OCI-LY1 (cell line): Measurements from ENCODE around the gene CASP9.

Source experiments
- H2AFZ ChIP-seq: fragments of 200-600 bp; sonication (generic), shearing (Covaris generic); 2 replicates; pipeline ENCODE4 v1.6.0; 2014; ENCODE audit warnings: antibody characterized with exemption, mild to moderate bottlenecking, low read length
- H3F3A ChIP-seq: fragments of 200-600 bp; sonication (generic), shearing (Covaris generic); 2 replicates; pipeline ENCODE4 v1.6.0; 2014; ENCODE audit warnings: mild to moderate bottlenecking, antibody characterized with exemption, low read length, moderate library complexity; ENCODE audit not compliant: insufficient read depth
- H3K27ac ChIP-seq: fragments of 200-600 bp; sonication (generic); 2 replicates; pipeline ENCODE4 v1.5.1; 2014; ENCODE audit warnings: low read length, mixed run types, mild to moderate bottlenecking, low read depth; ENCODE audit not compliant: poor library complexity, severe bottlenecking
- H3K27me3 ChIP-seq: fragments of 200-600 bp; sonication (generic); 2 replicates; pipeline ENCODE4 v1.6.0; 2014; ENCODE audit warnings: antibody characterized with exemption, mild to moderate bottlenecking, low read length, moderate library complexity; ENCODE audit not compliant: insufficient read depth
- H3K36me3 ChIP-seq: fragments of 200-600 bp; sonication (generic); 2 replicates; pipeline ENCODE4 v1.6.1; 2014; ENCODE audit warnings: mild to moderate bottlenecking, antibody characterized with exemption, low read length, moderate library complexity, mixed read lengths; ENCODE audit not compliant: insufficient read depth
- H3K4me1 ChIP-seq: fragments of 200-600 bp; sonication (generic); 2 replicates; pipeline ENCODE4 v1.5.1; 2014; ENCODE audit warnings: mild to moderate bottlenecking, low read length, moderate library complexity; ENCODE audit not compliant: insufficient read depth, severe bottlenecking
- H3K4me2 ChIP-seq: fragments of 200-600 bp; sonication (generic), shearing (Covaris generic); 2 replicates; pipeline ENCODE4 v1.6.1; 2014; ENCODE audit warnings: low read length
- H3K4me3 ChIP-seq: fragments of 200-600 bp; sonication (generic); 2 replicates; pipeline ENCODE4 v1.5.1; 2014; ENCODE audit warnings: low read length, low read depth, mild to moderate bottlenecking, mixed read lengths; ENCODE audit not compliant: poor library complexity, severe bottlenecking
- H3K79me2 ChIP-seq: fragments of 200-600 bp; shearing (Covaris generic); 2 replicates; pipeline ENCODE4 v1.6.1; 2016; ENCODE audit warnings: mixed run types, low read length, mixed read lengths; ENCODE audit not compliant: insufficient read depth
- H3K9ac ChIP-seq: fragments of 200-600 bp; sonication (generic), shearing (Covaris generic); 2 replicates; pipeline ENCODE4 v1.6.1; 2014; ENCODE audit warnings: mild to moderate bottlenecking, low read length, mixed read lengths
- H3K9me2 ChIP-seq: fragments of 200-600 bp; sonication (generic), shearing (Covaris generic); 2 replicates; pipeline ENCODE4 v1.6.1; 2014; ENCODE audit warnings: low read depth, mild to moderate bottlenecking, low read length, mixed read lengths
- H3K9me3 ChIP-seq: fragments of 200-600 bp; shearing (Covaris generic); 2 replicates; pipeline ENCODE4 v1.6.1; 2014; ENCODE audit warnings: low read length, mixed read lengths
- H4K20me1 ChIP-seq: fragments of 200-600 bp; sonication (generic), shearing (Covaris generic); 2 replicates; pipeline ENCODE4 v1.6.0; 2016; ENCODE audit warnings: mild to moderate bottlenecking, low read length; ENCODE audit not compliant: insufficient read depth
- EZH2 ChIP-seq: fragments of 200-600 bp; sonication (generic), shearing (Covaris generic); IDR thresholded peaks from 2 replicates; pipeline ENCODE4 v1.8.0; 2017; ENCODE audit warnings: borderline replicate concordance, mixed run types, mild to moderate bottlenecking, antibody characterized with exemption, low read length, moderate library complexity, mixed read lengths
- TF ChIP-seq, protein P1 (sequence below): fragments of 200-600 bp; sonication (generic), shearing (Covaris generic); IDR thresholded peaks from 2 replicates; pipeline ENCODE4 v1.5.1; 2017; ENCODE audit warnings: mild to moderate bottlenecking, antibody characterized with exemption, low read length, moderate library complexity, mixed read lengths

CASP9 gene

DNA sequence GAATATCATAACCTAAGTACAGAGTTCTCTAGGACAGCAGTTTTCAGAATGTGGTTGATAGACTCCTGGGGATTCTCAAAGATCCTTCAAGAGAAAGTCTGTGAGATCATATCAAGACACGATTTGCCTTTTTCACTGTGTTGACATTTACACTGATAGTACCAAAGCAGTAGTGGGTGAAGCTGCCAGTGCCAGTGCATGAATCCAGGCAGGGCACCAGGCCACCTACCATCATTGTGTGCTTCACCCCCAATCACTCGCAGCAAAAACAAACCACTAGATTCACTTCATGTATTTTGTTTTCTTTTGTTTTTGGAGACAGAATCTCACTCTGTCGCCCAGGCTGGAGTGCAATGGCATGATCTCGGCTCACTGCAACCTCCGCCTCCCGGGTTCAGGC lies 26.6 kb upstream of the CASP9 start:
- H3K9me3 ChIP-seq: no peaks in the 10 kb centered on the region
- H3K4me1 ChIP-seq: no peaks in the 10 kb centered on the region
- H3K79me2 ChIP-seq: no peaks in the 10 kb centered on the region
- no peak overlapping the region for H3K4me3 ChIP-seq
- H3K9ac ChIP-seq: no peak overlapping the region
- no peak overlapping the region for H2AFZ ChIP-seq
- H4K20me1 ChIP-seq: no peaks in the 10 kb centered on the region
- H3K36me3 ChIP-seq: peaks cover 32% of the 10 kb centered on the region
- H3K27ac ChIP-seq: no peak overlapping the region
- no peaks in the 10 kb centered on the region for H3F3A ChIP-seq
- H3K9me2 ChIP-seq: no peaks in the 10 kb centered on the region
- no peak overlapping the region for H3K4me2 ChIP-seq
- TF ChIP-seq EZH2: no peak
- TF ChIP-seq, protein P1, sequence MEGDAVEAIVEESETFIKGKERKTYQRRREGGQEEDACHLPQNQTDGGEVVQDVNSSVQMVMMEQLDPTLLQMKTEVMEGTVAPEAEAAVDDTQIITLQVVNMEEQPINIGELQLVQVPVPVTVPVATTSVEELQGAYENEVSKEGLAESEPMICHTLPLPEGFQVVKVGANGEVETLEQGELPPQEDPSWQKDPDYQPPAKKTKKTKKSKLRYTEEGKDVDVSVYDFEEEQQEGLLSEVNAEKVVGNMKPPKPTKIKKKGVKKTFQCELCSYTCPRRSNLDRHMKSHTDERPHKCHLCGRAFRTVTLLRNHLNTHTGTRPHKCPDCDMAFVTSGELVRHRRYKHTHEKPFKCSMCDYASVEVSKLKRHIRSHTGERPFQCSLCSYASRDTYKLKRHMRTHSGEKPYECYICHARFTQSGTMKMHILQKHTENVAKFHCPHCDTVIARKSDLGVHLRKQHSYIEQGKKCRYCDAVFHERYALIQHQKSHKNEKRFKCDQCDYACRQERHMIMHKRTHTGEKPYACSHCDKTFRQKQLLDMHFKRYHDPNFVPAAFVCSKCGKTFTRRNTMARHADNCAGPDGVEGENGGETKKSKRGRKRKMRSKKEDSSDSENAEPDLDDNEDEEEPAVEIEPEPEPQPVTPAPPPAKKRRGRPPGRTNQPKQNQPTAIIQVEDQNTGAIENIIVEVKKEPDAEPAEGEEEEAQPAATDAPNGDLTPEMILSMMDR: no peak
- H3K27me3 ChIP-seq: no peaks in the 10 kb centered on the region

DNA sequence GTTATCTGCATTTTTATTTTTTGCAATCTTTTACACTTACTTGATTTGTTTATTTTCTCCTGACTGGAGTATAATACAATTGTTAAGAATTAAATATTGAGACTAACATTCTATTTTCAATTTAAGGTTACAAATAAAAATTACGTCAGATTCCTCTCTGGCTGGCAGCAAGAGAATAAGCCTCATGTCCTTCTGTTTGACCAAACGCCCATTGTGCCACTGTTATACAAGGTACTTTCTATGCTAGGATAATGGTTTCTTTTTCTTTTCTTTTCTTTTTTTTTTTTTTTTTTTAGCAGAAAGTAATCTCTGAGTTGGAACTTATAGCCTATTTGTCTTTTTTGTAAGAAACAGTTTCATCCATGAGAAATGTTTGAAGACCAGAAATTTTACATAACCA lies 22.6 kb upstream of the CASP9 start:
- Histone ChIP-seq H3K79me2 (no peaks in the 10 kb centered on the region), H3K9me2 (no peaks in the 10 kb centered on the region), H3K4me2 (no peak overlapping the region), H3K27me3 (no peaks in the 10 kb centered on the region), H4K20me1 (no peaks in the 10 kb centered on the region), H2AFZ (no peak overlapping the region), H3K4me3 (no peak overlapping the region), H3K27ac (no peak overlapping the region), H3K9ac (no peak overlapping the region), H3K4me1 (no peaks in the 10 kb centered on the region), H3K36me3 (peaks cover 61% of the 10 kb centered on the region), H3K9me3 (no peaks in the 10 kb centered on the region), H3F3A (no peaks in the 10 kb centered on the region)
- no peak for TF ChIP-seq EZH2
- TF ChIP-seq, protein P1: no peak

DNA sequence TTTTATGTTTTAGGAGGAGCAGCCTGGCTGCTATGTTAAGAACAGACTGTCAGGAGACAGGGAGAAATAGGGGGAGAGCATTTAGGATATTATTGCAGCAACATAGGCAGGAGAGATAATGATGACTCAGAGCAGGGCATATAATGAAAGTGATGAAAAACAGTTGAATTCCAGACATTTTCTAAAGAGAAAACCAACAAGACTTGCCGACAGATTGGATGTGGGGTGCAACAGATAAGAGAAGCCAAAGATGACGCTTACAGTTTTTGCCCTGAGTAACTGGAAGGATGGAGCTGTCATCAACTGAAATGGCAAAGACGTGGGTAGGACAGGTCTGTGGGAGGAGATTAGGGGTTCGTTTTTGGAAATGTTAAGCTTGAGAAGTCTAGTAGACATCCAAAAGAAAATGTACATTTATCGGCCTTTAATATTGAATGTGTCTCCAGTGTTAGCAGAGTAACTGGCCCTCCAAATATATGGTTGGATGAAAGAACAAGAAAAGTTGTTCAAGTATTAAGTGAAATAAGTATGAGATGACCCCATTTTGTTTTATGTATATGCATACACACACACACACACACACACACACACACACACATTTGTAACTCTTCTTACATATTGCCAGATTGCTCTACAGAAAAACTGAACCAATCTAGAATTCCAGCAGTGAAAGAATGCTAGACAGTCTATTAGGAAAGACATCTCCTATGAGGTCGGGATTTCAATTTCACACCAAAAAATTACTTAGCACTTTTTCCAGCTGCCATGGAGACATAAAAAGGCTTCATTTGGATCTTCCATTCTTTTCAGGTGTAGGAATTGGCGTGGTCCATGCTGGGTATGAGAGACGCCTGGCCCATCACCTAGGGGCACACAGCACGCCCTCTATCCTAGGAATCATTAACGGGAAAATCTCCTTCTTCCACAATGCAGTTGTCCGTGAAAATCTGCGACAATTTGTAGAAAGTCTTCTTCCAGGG lies 19.9 kb upstream of the CASP9 start:
- no peaks in the 10 kb centered on the region for H3K9me3 ChIP-seq
- no peak overlapping the region for H2AFZ ChIP-seq
- H3K4me3 ChIP-seq: no peak overlapping the region
- no peak for TF ChIP-seq EZH2
- TF ChIP-seq, protein P1: no peak
- H3K27ac ChIP-seq: no peak overlapping the region
- no peaks in the 10 kb centered on the region for H3K79me2 ChIP-seq
- H3K4me1 ChIP-seq: peaks cover under 1% of the 10 kb centered on the region
- H3K9ac ChIP-seq: no peak overlapping the region
- peaks cover 71% of the 10 kb centered on the region for H3K36me3 ChIP-seq
- no peaks in the 10 kb centered on the region for H4K20me1 ChIP-seq
- no peaks in the 10 kb centered on the region for H3F3A ChIP-seq
- H3K27me3 ChIP-seq: no peaks in the 10 kb centered on the region
- no peak overlapping the region for H3K4me2 ChIP-seq
- no peaks in the 10 kb centered on the region for H3K9me2 ChIP-seq
